ENCODE data around the gene AKTIP. TPM values are rescaled to one million over a fixed set of nuclear protein-coding genes. Genes with fewer than 3 reads are reported as not detected.

AKTIP gene
- total RNA-seq, 2 experiments from 2014 or later: 26.1 to 27.3 TPM

GRCh38 chr16:53498984-53499383, 4.0 kb downstream of the AKTIP start:
- intact Hi-C loops (cut with micrococcal nuclease): no loop called here
- DNase-seq: no peak
- Mint-ChIP-seq H3K9me3 (no peaks in the 10 kb centered on the region), H3K4me3 (no peak overlapping the region), H3K4me1 (ENCODE audit: low read depth) (peaks cover 41% of the 10 kb centered on the region), H3K27ac (peak overlapping the region; percentile 76), H3K36me3 (ENCODE audit: low read depth) (peaks cover 40% of the 10 kb centered on the region), H3K27me3 (ENCODE audit: low read depth) (no peaks in the 10 kb centered on the region)
- CTCF ChIA-PET: interaction anchor here (0.7 to 1.5 kb wide), 4 partner anchors 9 to 125 kb away, joined by 3 to 4 read pairs (median 4); no protein-coding TSS in a partner anchor

GRCh38 chr16:53495325-53495724, 7.7 kb downstream of the AKTIP start:
- Mint-ChIP-seq H3K9me3 (no peaks in the 10 kb centered on the region), H3K4me1 (ENCODE audit: low read depth) (peaks cover 37% of the 10 kb centered on the region), H3K27me3 (ENCODE audit: low read depth) (no peaks in the 10 kb centered on the region), H3K27ac (peak overlapping the region; percentile 54), H3K36me3 (ENCODE audit: low read depth) (peaks cover 61% of the 10 kb centered on the region), H3K4me3 (no peak overlapping the region)
- DNase-seq: no peak
- intact Hi-C loops (cut with micrococcal nuclease): no loop called here
- CTCF ChIA-PET: interaction anchor here (0.9 to 1.5 kb wide), 2 partner anchors 39 to 48 kb away, joined by 4 to 5 read pairs; no protein-coding TSS in a partner anchor

GRCh38 chr16:53494636-53495035, 8.4 kb downstream of the AKTIP start:
- Mint-ChIP-seq H3K9me3 (no peaks in the 10 kb centered on the region), H3K4me1 (ENCODE audit: low read depth) (peaks cover 38% of the 10 kb centered on the region), H3K4me3 (no peak overlapping the region), H3K27ac (no peak overlapping the region), H3K27me3 (ENCODE audit: low read depth) (no peaks in the 10 kb centered on the region), H3K36me3 (ENCODE audit: low read depth) (peaks cover 63% of the 10 kb centered on the region)
- CTCF ChIA-PET: interaction anchor here (0.9 to 1.5 kb wide), 2 partner anchors 38 to 48 kb away, joined by 4 to 5 read pairs; no protein-coding TSS in a partner anchor
- intact Hi-C loops (cut with micrococcal nuclease): no loop called here
- DNase-seq: no peak

- CTCF ChIA-PET: no interaction called here
- DNase-seq: no peak
- H3K4me1 Mint-ChIP-seq (ENCODE audit: low read depth): peaks cover 35% of the 10 kb centered on the region
- H3K36me3 Mint-ChIP-seq (ENCODE audit: low read depth): peaks cover 61% of the 10 kb centered on the region
- intact Hi-C loops (cut with micrococcal nuclease): no loop called here
- peak overlapping the region; percentile 72 for H3K27ac Mint-ChIP-seq
- H3K9me3 Mint-ChIP-seq: no peaks in the 10 kb centered on the region
- no peaks in the 10 kb centered on the region for H3K27me3 Mint-ChIP-seq (ENCODE audit: low read depth)
- no peak overlapping the region for H3K4me3 Mint-ChIP-seq
These were observed 10.5 kb downstream of the AKTIP start for GRCh38 chr16:53492503-53492902.

GRCh38 chr16:53489755-53490154, 13.3 kb downstream of the AKTIP start:
- intact Hi-C loops (cut with micrococcal nuclease): no loop called here
- Mint-ChIP-seq H3K4me1 (ENCODE audit: low read depth) (peaks cover 28% of the 10 kb centered on the region), H3K27me3 (ENCODE audit: low read depth) (no peaks in the 10 kb centered on the region), H3K36me3 (ENCODE audit: low read depth) (peaks cover 70% of the 10 kb centered on the region), H3K4me3 (no peak overlapping the region), H3K9me3 (peaks cover 15% of the 10 kb centered on the region), H3K27ac (peak overlapping the region; percentile 57)
- CTCF ChIA-PET: interaction anchor here (0.5 to 1.1 kb wide), 3 partner anchors 10 to 98 kb away, joined by 3 to 4 read pairs (median 3); no protein-coding TSS in a partner anchor
- DNase-seq: no peak

GRCh38 chr16:53486230-53486629, 16.8 kb downstream of the AKTIP start:
- no peak overlapping the region for H3K27ac Mint-ChIP-seq
- no peaks in the 10 kb centered on the region for H3K27me3 Mint-ChIP-seq (ENCODE audit: low read depth)
- no peak for DNase-seq
- intact Hi-C loops (cut with micrococcal nuclease): no loop called here
- peaks cover 25% of the 10 kb centered on the region for H3K4me1 Mint-ChIP-seq (ENCODE audit: low read depth)
- CTCF ChIA-PET: no interaction called here
- no peak overlapping the region for H3K4me3 Mint-ChIP-seq
- H3K36me3 Mint-ChIP-seq (ENCODE audit: low read depth): peaks cover 80% of the 10 kb centered on the region
- peaks cover 20% of the 10 kb centered on the region for H3K9me3 Mint-ChIP-seq

GRCh38 chr16:53484542-53484941, 18.5 kb downstream of the AKTIP start:
- CTCF ChIA-PET: interaction anchor here (1.0 kb wide), 1 partner anchor 11 kb away, joined by 3 read pairs; no protein-coding TSS in a partner anchor

GRCh38 chr16:53482123-53482522, 20.9 kb downstream of the AKTIP start:
- CTCF ChIA-PET: no interaction called here
- H3K27ac Mint-ChIP-seq: peak overlapping the region; percentile 1
- H3K4me3 Mint-ChIP-seq: no peak overlapping the region
- intact Hi-C loops (cut with micrococcal nuclease): no loop called here
- H3K27me3 Mint-ChIP-seq (ENCODE audit: low read depth): no peaks in the 10 kb centered on the region
- peaks cover 19% of the 10 kb centered on the region for H3K9me3 Mint-ChIP-seq
- H3K4me1 Mint-ChIP-seq (ENCODE audit: low read depth): peaks cover 14% of the 10 kb centered on the region
- peaks cover 87% of the 10 kb centered on the region for H3K36me3 Mint-ChIP-seq (ENCODE audit: low read depth)
- DNase-seq: no peak

More at GRCh38 chr16:53484542-53484941, 18.5 kb downstream of the AKTIP start:
- peaks cover 15% of the 10 kb centered on the region for H3K4me1 Mint-ChIP-seq (ENCODE audit: low read depth)
- no peak overlapping the region for H3K27ac Mint-ChIP-seq
- no peak overlapping the region for H3K4me3 Mint-ChIP-seq
- H3K27me3 Mint-ChIP-seq (ENCODE audit: low read depth): no peaks in the 10 kb centered on the region
- no peak for DNase-seq
- H3K9me3 Mint-ChIP-seq: peaks cover 20% of the 10 kb centered on the region
- H3K36me3 Mint-ChIP-seq (ENCODE audit: low read depth): peaks cover 82% of the 10 kb centered on the region
- intact Hi-C loops (cut with micrococcal nuclease): no loop called here

- CTCF ChIA-PET: no interaction called here
- DNase-seq: no peak
- H3K27me3 Mint-ChIP-seq (ENCODE audit: low read depth): no peaks in the 10 kb centered on the region
- H3K4me1 Mint-ChIP-seq (ENCODE audit: low read depth): peaks cover 29% of the 10 kb centered on the region
- H3K36me3 Mint-ChIP-seq (ENCODE audit: low read depth): peaks cover 85% of the 10 kb centered on the region
- H3K27ac Mint-ChIP-seq: peak overlapping the region; percentile 53
- intact Hi-C loops (cut with micrococcal nuclease): no loop called here
- peaks cover 7% of the 10 kb centered on the region for H3K9me3 Mint-ChIP-seq
- no peak overlapping the region for H3K4me3 Mint-ChIP-seq
These were observed 22.6 kb downstream of the AKTIP start for GRCh38 chr16:53480394-53480793.

- peaks cover 3% of the 10 kb centered on the region for H3K9me3 Mint-ChIP-seq
- no peak overlapping the region for H3K4me3 Mint-ChIP-seq
- peak overlapping the region; percentile 18 for H3K27ac Mint-ChIP-seq
- no peak for DNase-seq
- peaks cover 36% of the 10 kb centered on the region for H3K4me1 Mint-ChIP-seq (ENCODE audit: low read depth)
- intact Hi-C loops (cut with micrococcal nuclease): no loop called here
- H3K27me3 Mint-ChIP-seq (ENCODE audit: low read depth): no peaks in the 10 kb centered on the region
- CTCF ChIA-PET: no interaction called here
- H3K36me3 Mint-ChIP-seq (ENCODE audit: low read depth): peaks cover 80% of the 10 kb centered on the region
These were observed 24.0 kb downstream of the AKTIP start for GRCh38 chr16:53478965-53479364.

- H3K36me3 Mint-ChIP-seq (ENCODE audit: low read depth): peaks cover 82% of the 10 kb centered on the region
- CTCF ChIA-PET: no interaction called here
- peaks cover 36% of the 10 kb centered on the region for H3K4me1 Mint-ChIP-seq (ENCODE audit: low read depth)
- DNase-seq: no peak
- peaks cover 1% of the 10 kb centered on the region for H3K9me3 Mint-ChIP-seq
- H3K4me3 Mint-ChIP-seq: no peak overlapping the region
- H3K27ac Mint-ChIP-seq: peak overlapping the region; percentile 48
- no peaks in the 10 kb centered on the region for H3K27me3 Mint-ChIP-seq (ENCODE audit: low read depth)
- intact Hi-C loops (cut with micrococcal nuclease): loop anchor here (2.0 kb wide), 1 partner anchor 20 kb away; no protein-coding TSS in a partner anchor
These were observed 26.1 kb downstream of the AKTIP start for GRCh38 chr16:53476867-53477266.

- H3K36me3 Mint-ChIP-seq (ENCODE audit: low read depth): peaks cover 35% of the 10 kb centered on the region
- CTCF ChIA-PET: no interaction called here
- H3K9me3 Mint-ChIP-seq: no peaks in the 10 kb centered on the region
- DNase-seq: no peak
- peak overlapping the region; percentile 50 for H3K27ac Mint-ChIP-seq
- no peak overlapping the region for H3K4me3 Mint-ChIP-seq
- intact Hi-C loops (cut with micrococcal nuclease): no loop called here
- no peaks in the 10 kb centered on the region for H3K27me3 Mint-ChIP-seq (ENCODE audit: low read depth)
- H3K4me1 Mint-ChIP-seq (ENCODE audit: low read depth): peaks cover 43% of the 10 kb centered on the region
These were observed 37.3 kb downstream of the AKTIP start for GRCh38 chr16:53465606-53466280.

- Mint-ChIP-seq H3K9me3 (no peaks in the 10 kb centered on the region), H3K36me3 (ENCODE audit: low read depth) (peaks cover 61% of the 10 kb centered on the region), H3K4me3 (peak overlapping the region; percentile 48), H3K27me3 (ENCODE audit: low read depth) (no peaks in the 10 kb centered on the region), H3K27ac (peak overlapping the region; percentile 94), H3K4me1 (ENCODE audit: low read depth) (peaks cover 87% of the 10 kb centered on the region)
- no peak for DNase-seq
- CTCF ChIA-PET: interaction anchor here (1.4 kb wide), 1 partner anchor 31 kb away, joined by 3 read pairs; no protein-coding TSS in a partner anchor
- intact Hi-C loops (cut with micrococcal nuclease): no loop called here
These were observed 44.4 kb downstream of the AKTIP start for GRCh38 chr16:53458635-53459034.

Measured in activated naive CD4-positive, alpha-beta T cell treated with anti-CD3 and anti-CD28 coated beads for 36 hours (primary cell).